ENCODE data around the gene ZNF236.

DNA sequence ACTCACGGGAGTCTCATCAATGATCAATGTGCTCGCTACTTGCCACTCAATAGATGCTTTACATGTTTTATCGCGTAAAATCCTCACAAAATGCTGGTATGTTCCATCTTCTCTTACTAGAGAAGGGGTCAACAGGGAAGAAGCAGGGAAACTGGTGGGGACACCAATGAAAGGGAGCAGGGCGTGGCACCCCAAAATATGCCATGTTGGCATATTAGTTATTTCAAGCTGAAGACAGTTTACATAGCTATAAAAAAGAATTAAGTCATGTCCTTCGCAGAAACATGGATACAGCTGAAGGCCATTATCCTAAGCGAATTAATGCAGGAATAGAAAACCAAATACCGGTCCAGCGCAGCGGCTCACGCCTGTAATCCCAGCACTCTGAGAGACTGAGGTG, 8.1 kb upstream of the ZNF236 start:
- TF ChIP-seq, protein P1, sequence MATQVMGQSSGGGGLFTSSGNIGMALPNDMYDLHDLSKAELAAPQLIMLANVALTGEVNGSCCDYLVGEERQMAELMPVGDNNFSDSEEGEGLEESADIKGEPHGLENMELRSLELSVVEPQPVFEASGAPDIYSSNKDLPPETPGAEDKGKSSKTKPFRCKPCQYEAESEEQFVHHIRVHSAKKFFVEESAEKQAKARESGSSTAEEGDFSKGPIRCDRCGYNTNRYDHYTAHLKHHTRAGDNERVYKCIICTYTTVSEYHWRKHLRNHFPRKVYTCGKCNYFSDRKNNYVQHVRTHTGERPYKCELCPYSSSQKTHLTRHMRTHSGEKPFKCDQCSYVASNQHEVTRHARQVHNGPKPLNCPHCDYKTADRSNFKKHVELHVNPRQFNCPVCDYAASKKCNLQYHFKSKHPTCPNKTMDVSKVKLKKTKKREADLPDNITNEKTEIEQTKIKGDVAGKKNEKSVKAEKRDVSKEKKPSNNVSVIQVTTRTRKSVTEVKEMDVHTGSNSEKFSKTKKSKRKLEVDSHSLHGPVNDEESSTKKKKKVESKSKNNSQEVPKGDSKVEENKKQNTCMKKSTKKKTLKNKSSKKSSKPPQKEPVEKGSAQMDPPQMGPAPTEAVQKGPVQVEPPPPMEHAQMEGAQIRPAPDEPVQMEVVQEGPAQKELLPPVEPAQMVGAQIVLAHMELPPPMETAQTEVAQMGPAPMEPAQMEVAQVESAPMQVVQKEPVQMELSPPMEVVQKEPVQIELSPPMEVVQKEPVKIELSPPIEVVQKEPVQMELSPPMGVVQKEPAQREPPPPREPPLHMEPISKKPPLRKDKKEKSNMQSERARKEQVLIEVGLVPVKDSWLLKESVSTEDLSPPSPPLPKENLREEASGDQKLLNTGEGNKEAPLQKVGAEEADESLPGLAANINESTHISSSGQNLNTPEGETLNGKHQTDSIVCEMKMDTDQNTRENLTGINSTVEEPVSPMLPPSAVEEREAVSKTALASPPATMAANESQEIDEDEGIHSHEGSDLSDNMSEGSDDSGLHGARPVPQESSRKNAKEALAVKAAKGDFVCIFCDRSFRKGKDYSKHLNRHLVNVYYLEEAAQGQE (IDR thresholded peaks at IDR 0.05; ENCODE audit: insufficient read depth in 1 of 2, low read depth in 2 of 2, low read length in 2 of 2) = no peak
- TF ChIP-seq SIN3A (IDR thresholded peaks at IDR 0.05; ENCODE audit: borderline replicate concordance, insufficient read depth, low read length) (no peak), POLR2AphosphoS5 (IDR thresholded peaks at IDR 0.05; ENCODE audit: low read depth, low read length) (no peak)
